NCI-H1417 treated with DMSO at 0.1 percent for 48 hours (cell line): ENCODE results near the gene ICOS.

Experiments
- DNase-seq: peaks from one replicate; lab custom pipeline; 2025; lab: John Stamatoyannopoulos, UW

ICOS gene

GRCh38 chr2:204010628-204011560 is 74.3 kb downstream of the ICOS start:
- DNase-seq, result no peak
